ENCODE data around the gene AWAT2.

Gene AWAT2

GRCh38 chrX:70016513-70016912, 33.2 kb downstream of the AWAT2 start:
- no peak for TF ChIP-seq CTCF (IDR thresholded peaks at IDR 0.05; ENCODE audit: low read depth, low read length)
- no peak overlapping the region for H3K4me3 ChIP-seq (ENCODE audit: low read depth, low read length)

- no peak overlapping the region for H3K4me3 ChIP-seq (ENCODE audit: low read depth, low read length)
- TF ChIP-seq CTCF (IDR thresholded peaks at IDR 0.05; ENCODE audit: low read depth, low read length), result no peak
Measured at GRCh38 chrX:70013466-70014381, 36.0 kb downstream of the AWAT2 start.

- H3K4me3 ChIP-seq (ENCODE audit: low read depth, low read length), result no peak overlapping the region
- TF ChIP-seq CTCF (IDR thresholded peaks at IDR 0.05; ENCODE audit: low read depth, low read length), result no peak
Measured at GRCh38 chrX:70012756-70013155, 37.0 kb downstream of the AWAT2 start.

- H3K4me3 ChIP-seq (ENCODE audit: low read depth, low read length), result no peak overlapping the region
- TF ChIP-seq CTCF (IDR thresholded peaks at IDR 0.05; ENCODE audit: low read depth, low read length), result no peak
Measured at GRCh38 chrX:70009970-70010369, 39.8 kb downstream of the AWAT2 start.

- no peak for TF ChIP-seq CTCF (IDR thresholded peaks at IDR 0.05; ENCODE audit: low read depth, low read length)
- no peak overlapping the region for H3K4me3 ChIP-seq (ENCODE audit: low read depth, low read length)
Measured at GRCh38 chrX:70009049-70009448, 40.7 kb downstream of the AWAT2 start.

GRCh38 chrX:70007946-70008345, 41.8 kb downstream of the AWAT2 start:
- TF ChIP-seq CTCF (IDR thresholded peaks at IDR 0.05; ENCODE audit: low read depth, low read length), result no peak
- no peak overlapping the region for H3K4me3 ChIP-seq (ENCODE audit: low read depth, low read length)

- no peak overlapping the region for H3K4me3 ChIP-seq (ENCODE audit: low read depth, low read length)
- TF ChIP-seq CTCF (IDR thresholded peaks at IDR 0.05; ENCODE audit: low read depth, low read length), result no peak
Measured at GRCh38 chrX:70001708-70002341, 47.9 kb downstream of the AWAT2 start.
